IMR-90 (cell line): Measurements from ENCODE around the gene SFTPB. TPM values are rescaled to one million over a fixed set of nuclear protein-coding genes. Genes with fewer than 3 reads are reported as not detected.

Experiments
- ATAC-seq: fragments of 200-7000 bp; cut with Tn5 transposase; 2 replicates; pipeline ENCODE4 v1.9.1; 2020; ENCODE audit warnings: low read depth, mild to moderate bottlenecking, moderate library complexity
- BruUV-seq: library from RNA; stranded (reverse); fragments of 400-500 nt; replicated peaks from 2 replicates; lab custom pipeline; 2021; lab: Mats Ljungman, UMichigan
- CTCF ChIA-PET: fragments of 300-600 bp; formaldehyde crosslinking; extraction: SDS; loops from one replicate; lab custom pipeline; 2021; ENCODE audit warnings: antibody characterized with exemption; lab: Yijun Ruan, JAX
- POLR2A ChIA-PET: fragments of 300-600 bp; sonication (Branson Sonifier 250); formaldehyde crosslinking; loops from one replicate; lab custom pipeline; 2022; ENCODE audit warnings: antibody characterized with exemption; ENCODE audit not compliant: unreplicated experiment; lab: Charles Lee
- DNase-seq: peaks from one replicate; pipeline ENCODE4 v3.0.0; 2013
- H2AFZ ChIP-seq: replicated peaks from 2 replicates; pipeline ENCODE3; 2013; ENCODE audit warnings: low read length, mild to moderate bottlenecking; ENCODE audit not compliant: poor library complexity
- H2AK5ac ChIP-seq: 2 replicates; pipeline ENCODE4 v1.6.1; 2013; ENCODE audit warnings: low read depth, low read length, inconsistent platforms
- H2AK9ac ChIP-seq: replicated peaks from 2 replicates; pipeline ENCODE3; 2013; ENCODE audit warnings: mild to moderate bottlenecking, low read depth, low read length, moderate library complexity; ENCODE audit not compliant: poor library complexity
- H2BK120ac ChIP-seq: 2 replicates; pipeline ENCODE4 v1.6.1; 2013; ENCODE audit warnings: low read depth, low read length, inconsistent platforms
- H2BK15ac ChIP-seq: 3 replicates; pipeline ENCODE4 v1.6.1; 2013; ENCODE audit warnings: low read depth, low read length, inconsistent platforms
- H2BK20ac ChIP-seq: 2 replicates; pipeline ENCODE4 v1.6.1; 2013; ENCODE audit warnings: low read depth, mild to moderate bottlenecking, inconsistent platforms, low read length, moderate library complexity
- H2BK5ac ChIP-seq: 2 replicates; pipeline ENCODE4 v1.6.1; 2013; ENCODE audit warnings: mild to moderate bottlenecking, low read depth, low read length, inconsistent platforms; ENCODE audit not compliant: poor library complexity, severe bottlenecking
- H3K14ac ChIP-seq: replicated peaks from 2 replicates; pipeline ENCODE4 v1.6.1; 2013; ENCODE audit warnings: low read depth, low read length, inconsistent platforms
- H3K18ac ChIP-seq: 2 replicates; pipeline ENCODE4 v1.6.1; 2013; ENCODE audit warnings: low read depth, low read length, control low read depth
- H3K23ac ChIP-seq: 2 replicates; pipeline ENCODE4 v1.6.1; 2013; ENCODE audit warnings: low read depth, low read length, inconsistent platforms
- H3K27ac ChIP-seq: 2 replicates; pipeline ENCODE4 v1.5.1; 2013; ENCODE audit warnings: mild to moderate bottlenecking, control low read depth, low read length; ENCODE audit not compliant: insufficient read depth
- H3K27me3 ChIP-seq: 2 replicates; pipeline ENCODE4 v1.6.1; 2013; ENCODE audit warnings: low read length; ENCODE audit not compliant: control insufficient read depth, insufficient read depth
- H3K36me3 ChIP-seq: 2 replicates; pipeline ENCODE4 v1.6.1; 2013; ENCODE audit warnings: low read length, mixed read lengths; ENCODE audit not compliant: control insufficient read depth, insufficient read depth
- H3K4ac ChIP-seq: 2 replicates; pipeline ENCODE4 v1.6.1; 2013; ENCODE audit warnings: low read depth, low read length, inconsistent platforms
- H3K4me1 ChIP-seq: 2 replicates; pipeline ENCODE4 v1.6.1; 2013; ENCODE audit warnings: low read length, mixed read lengths; ENCODE audit not compliant: control insufficient read depth, insufficient read depth
- H3K4me2 ChIP-seq: 2 replicates; pipeline ENCODE4 v1.6.1; 2013; ENCODE audit warnings: low read depth, mild to moderate bottlenecking, control low read depth, low read length, moderate library complexity
- H3K4me3 ChIP-seq: 2 replicates; pipeline ENCODE4 v1.5.1; 2013; ENCODE audit warnings: low read depth, mild to moderate bottlenecking, control low read depth, low read length, moderate library complexity; ENCODE audit not compliant: insufficient read depth
- H3K56ac ChIP-seq: 2 replicates; pipeline ENCODE4 v1.6.1; 2013; ENCODE audit warnings: low read length, inconsistent platforms; ENCODE audit not compliant: insufficient read depth; ENCODE audit errors: extremely low read depth
- H3K79me1 ChIP-seq, 2 experiments: 2 replicates each; pipeline ENCODE4 v1.6.1; 2013; ENCODE audit warnings: low read length in 2 of 2, inconsistent platforms in 1 of 2, low read depth in 1 of 2
- H3K9ac ChIP-seq: 2 replicates; pipeline ENCODE4 v1.6.1; 2013; ENCODE audit warnings: low read depth, low read length, control low read depth
- H3K9me1 ChIP-seq: 2 replicates; pipeline ENCODE4 v1.6.1; 2013; ENCODE audit warnings: low read length, inconsistent platforms; ENCODE audit not compliant: insufficient read depth
- H3K9me3 ChIP-seq: 2 replicates; pipeline ENCODE4 v1.6.1; 2013; ENCODE audit warnings: low read length; ENCODE audit not compliant: control insufficient read depth, insufficient read depth
- H4K20me1 ChIP-seq: 2 replicates; pipeline ENCODE4 v1.6.1; 2013; ENCODE audit warnings: low read length, inconsistent platforms; ENCODE audit not compliant: insufficient read depth
- H4K5ac ChIP-seq: 2 replicates; pipeline ENCODE4 v1.6.1; 2013; ENCODE audit warnings: mild to moderate bottlenecking, low read depth, low read length, control low read depth
- H4K8ac ChIP-seq, 2 experiments: 2 replicates each; pipeline ENCODE4 v1.6.1; 2013; ENCODE audit warnings: low read depth in 2 of 2, low read length in 2 of 2, control low read depth in 1 of 2, inconsistent platforms in 1 of 2
- H4K91ac ChIP-seq: 2 replicates; pipeline ENCODE4 v1.6.1; 2013; ENCODE audit warnings: low read depth, low read length, inconsistent platforms; ENCODE audit not compliant: insufficient read depth
- CEBPB ChIP-seq: IDR thresholded peaks from 2 replicates; pipeline ENCODE4 v1.6.1; 2012; ENCODE audit warnings: low read depth, low read length, improper control_type of control experiment
- CHD1 ChIP-seq: IDR thresholded peaks from 2 replicates; pipeline ENCODE4 v1.6.1; 2012; ENCODE audit warnings: low read depth, low read length, improper control_type of control experiment
- CTCF ChIP-seq: conservative IDR thresholded peaks from 2 replicates; pipeline ENCODE4 v1.5.1; 2012; ENCODE audit warnings: mild to moderate bottlenecking, low read depth, low read length, improper control_type of control experiment
- MAZ ChIP-seq: IDR thresholded peaks from 2 replicates; pipeline ENCODE4 v1.6.1; 2012; ENCODE audit warnings: low read depth, mild to moderate bottlenecking, low read length, improper control_type of control experiment, moderate library complexity, borderline replicate concordance
- NFE2L2 ChIP-seq: fragments of 150-350 bp; IDR thresholded peaks from 2 replicates; pipeline ENCODE4 v1.6.1; 2016; ENCODE audit warnings: low read depth, mild to moderate bottlenecking, low read length
- POLR2A ChIP-seq: IDR thresholded peaks from 2 replicates; pipeline ENCODE4 v1.6.1; 2012; ENCODE audit warnings: mild to moderate bottlenecking, low read depth, low read length
- RCOR1 ChIP-seq: IDR thresholded peaks from 2 replicates; pipeline ENCODE4 v1.6.1; 2012; ENCODE audit warnings: mild to moderate bottlenecking, low read length, improper control_type of control experiment; ENCODE audit not compliant: insufficient replicate concordance
- RFX5 ChIP-seq: IDR thresholded peaks from 2 replicates; pipeline ENCODE4 v1.8.0; 2012; ENCODE audit warnings: low read depth, mild to moderate bottlenecking, low read length, moderate library complexity
- WGBS, 2 experiments: methylation state at CpG; one replicate each; pipeline versions ENCODE4 v1.1.5 to v1.1.7; 2013; ENCODE audit warnings: missing lambda C conversion rate in 2 of 2; ENCODE audit not compliant: insufficient read length in 1 of 2; ENCODE audit errors: extremely low coverage in 2 of 2; 5-methylcytosine and 5-hydroxymethylcytosine counted together
- dilution Hi-C: fragments of 300-500 bp; cut with HindIII; formaldehyde crosslinking; loops from one replicate; pipeline ENCODE4 v1.14.3; 2018; ENCODE audit warnings: low sequenced_read_pairs; ENCODE audit not compliant: unreplicated experiment
- in situ Hi-C: fragments of 300-500 bp; cut with MboI; formaldehyde crosslinking; loops from 3 replicates; pipeline ENCODE4 v1.14.3; 2019; ENCODE audit warnings: low sequenced_read_pairs, inconsistent platforms, mixed read lengths
- intact Hi-C: fragments of 100-400 bp; cut with micrococcal nuclease; formaldehyde crosslinking; loops from 2 replicates; pipeline ENCODE4 v1.10.0; 2022
- polyA plus RNA-seq, 3 experiments: library from polyadenylated mRNA; depleted of rRNA; stranded (reverse); fragments of >200 nt; gene quantifications; 2 replicates each; pipeline ENCODE4 v1.2.3, GENCODE V29; 2012; ENCODE audit warnings: low replicate concordance in 1 of 3
- total RNA-seq: library from RNA; depleted of rRNA; stranded (reverse); fragments of >200 nt; gene quantifications from 2 replicates; pipeline ENCODE4 v1.2.3, GENCODE V29; 2012

The SFTPB gene
- total and polyA plus RNA-seq, 2 of the 4 experiments (the other 2 are of a cell fraction): not detected

DNA sequence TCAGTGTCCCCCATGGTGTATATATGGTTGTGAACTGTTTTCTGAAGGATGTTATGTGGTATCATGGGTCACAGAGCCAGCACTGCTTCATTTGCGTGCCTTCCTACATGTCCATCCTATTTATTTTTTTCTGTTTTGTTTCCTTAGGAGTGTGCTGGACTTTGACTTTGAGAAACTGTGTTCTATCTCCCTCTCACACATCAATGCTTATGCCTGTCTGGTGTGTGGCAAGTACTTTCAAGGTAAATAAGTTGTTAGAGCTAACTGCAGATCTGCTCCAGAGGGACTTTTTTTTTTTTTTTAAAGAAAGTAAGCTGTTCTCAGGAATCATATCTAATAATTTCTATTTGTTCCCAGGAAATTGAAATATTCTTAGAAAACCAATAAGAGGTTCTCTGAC lies 46.7 kb downstream of the SFTPB start:
- in situ Hi-C loops (no loop called here), intact Hi-C loops (no loop called here), dilution Hi-C loops (no loop called here)
- Histone ChIP-seq H3K36me3 (peaks cover 42% of the 10 kb centered on the region), H3K23ac (no peak overlapping the region), H2AK5ac (no peak overlapping the region), H2BK15ac (no peak overlapping the region), H2AK9ac (no peak overlapping the region), H3K14ac (no peak overlapping the region), H4K8ac (no peak overlapping the region), H3K4me3 (no peak overlapping the region), H3K9ac (no peak overlapping the region), H3K79me1 (peaks cover 31 to 36% of the 10 kb centered on the region in 2 experiments), H2BK5ac (no peak overlapping the region), H2BK20ac (no peak overlapping the region), H3K4me2 (no peak overlapping the region), H3K9me1 (peaks cover 5% of the 10 kb centered on the region), H4K20me1 (peaks cover 9% of the 10 kb centered on the region; the same call in 1 of the 2 replicates), H2AFZ (no peak overlapping the region), H4K5ac (no peak overlapping the region), H3K27me3 (no peaks in the 10 kb centered on the region), H3K56ac (no peak overlapping the region), H3K27ac (no peak overlapping the region), H3K4me1 (peaks cover 2% of the 10 kb centered on the region; the same call in 1 of the 2 replicates), H3K9me3 (no peaks in the 10 kb centered on the region), H4K91ac (no peak overlapping the region), H2BK120ac (no peak overlapping the region), H3K4ac (no peak overlapping the region), H3K18ac (no peak overlapping the region)
- ChIA-PET CTCF (interaction anchor here (0.7 kb wide), 1 partner anchor 14 kb away, joined by 4 read pairs; no protein-coding TSS in a partner anchor), POLR2A (no interaction called here)
- BruUV-seq: no TSS peak
- TF ChIP-seq CTCF: no peak
- no peak for TF ChIP-seq POLR2A
- no peak for TF ChIP-seq RCOR1
- TF ChIP-seq NFE2L2: no peak
- no peak for TF ChIP-seq CEBPB
- TF ChIP-seq CHD1: no peak
- no peak for TF ChIP-seq RFX5
- no peak for TF ChIP-seq MAZ
- DNase-seq (no peak), ATAC-seq (no peak)
- no CpG with 5 or more reads among the region's 1 CpG for WGBS, 2 experiments
